ENCODE data around the gene ALG12. TPM values are rescaled to one million over a fixed set of nuclear protein-coding genes. Genes with fewer than 3 reads are reported as not detected.
"Not testable (repeated sequence)": the region's sequence is repeated elsewhere in the genome, so short reads cannot be mapped to it uniquely, and the experiment has no call there.

The ALG12 gene
- total RNA-seq, 1 donor from 2014 or later, result 26.2 TPM

DNA sequence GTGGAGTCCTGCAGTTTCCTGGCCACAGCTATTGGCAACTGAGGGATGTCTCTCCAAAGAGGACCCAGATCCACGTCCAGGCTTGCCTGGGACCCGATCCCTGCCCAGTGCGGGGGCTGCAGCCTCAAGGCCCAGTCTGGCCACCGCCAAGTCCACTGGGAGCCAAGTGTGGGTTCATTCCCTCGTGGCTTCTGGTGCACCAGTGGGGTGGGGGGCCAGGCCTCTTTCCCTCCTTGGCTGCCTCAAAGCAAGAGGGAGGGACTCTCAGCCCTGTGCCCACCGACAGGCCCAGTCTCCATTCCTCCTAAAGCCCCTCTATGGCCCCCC lies 29.0 kb upstream of the ALG12 start:
- no peaks in the 10 kb centered on the region for H3K36me3 ChIP-seq (ENCODE audit: insufficient read depth, low read length)
- FAIRE-seq, result no peak
- H3K9ac ChIP-seq (ENCODE audit: low read length), result no peak overlapping the region
- H3K27me3 ChIP-seq (ENCODE audit: insufficient read depth, low read length), result no peaks in the 10 kb centered on the region
- peaks cover 8% of the 10 kb centered on the region for H3K4me1 ChIP-seq (ENCODE audit: insufficient read depth, low read length)
- H3K4me3 ChIP-seq (ENCODE audit: insufficient read depth, low read depth, low read length), result no peak overlapping the region
- H3K9me3 ChIP-seq (ENCODE audit: insufficient read depth, low read depth, low read length), result no peaks in the 10 kb centered on the region
- TF ChIP-seq, protein P1, sequence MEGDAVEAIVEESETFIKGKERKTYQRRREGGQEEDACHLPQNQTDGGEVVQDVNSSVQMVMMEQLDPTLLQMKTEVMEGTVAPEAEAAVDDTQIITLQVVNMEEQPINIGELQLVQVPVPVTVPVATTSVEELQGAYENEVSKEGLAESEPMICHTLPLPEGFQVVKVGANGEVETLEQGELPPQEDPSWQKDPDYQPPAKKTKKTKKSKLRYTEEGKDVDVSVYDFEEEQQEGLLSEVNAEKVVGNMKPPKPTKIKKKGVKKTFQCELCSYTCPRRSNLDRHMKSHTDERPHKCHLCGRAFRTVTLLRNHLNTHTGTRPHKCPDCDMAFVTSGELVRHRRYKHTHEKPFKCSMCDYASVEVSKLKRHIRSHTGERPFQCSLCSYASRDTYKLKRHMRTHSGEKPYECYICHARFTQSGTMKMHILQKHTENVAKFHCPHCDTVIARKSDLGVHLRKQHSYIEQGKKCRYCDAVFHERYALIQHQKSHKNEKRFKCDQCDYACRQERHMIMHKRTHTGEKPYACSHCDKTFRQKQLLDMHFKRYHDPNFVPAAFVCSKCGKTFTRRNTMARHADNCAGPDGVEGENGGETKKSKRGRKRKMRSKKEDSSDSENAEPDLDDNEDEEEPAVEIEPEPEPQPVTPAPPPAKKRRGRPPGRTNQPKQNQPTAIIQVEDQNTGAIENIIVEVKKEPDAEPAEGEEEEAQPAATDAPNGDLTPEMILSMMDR (IDR thresholded peaks at IDR 0.05; ENCODE audit: insufficient read depth, low read depth, low read length), result no peak
- no peak for TF ChIP-seq EZH2 (IDR thresholded peaks at IDR 0.05; ENCODE audit: insufficient read depth, low read length)
- no peak overlapping the region for H3K4me3 Mint-ChIP-seq (ENCODE audit: unreplicated experiment)
- no peak overlapping the region for H3K27ac Mint-ChIP-seq (ENCODE audit: unreplicated experiment)
- no peak overlapping the region for H3K4me2 ChIP-seq (ENCODE audit: low read length)
- no peak for DNase-seq (ENCODE audit: low read depth)
- H3K4me1 Mint-ChIP-seq (ENCODE audit: low read depth, unreplicated experiment), result peaks cover 2% of the 10 kb centered on the region
- peaks cover 4% of the 10 kb centered on the region for H3K27me3 Mint-ChIP-seq (ENCODE audit: low read depth, unreplicated experiment)
- no peak overlapping the region for H2AFZ ChIP-seq (ENCODE audit: low read depth, low read length)
- no peaks in the 10 kb centered on the region for H3K36me3 Mint-ChIP-seq (ENCODE audit: low read depth, unreplicated experiment)
- no peaks in the 10 kb centered on the region for H3K9me3 Mint-ChIP-seq (ENCODE audit: unreplicated experiment)
- no peaks in the 10 kb centered on the region for H3K79me2 ChIP-seq (ENCODE audit: insufficient read depth, low read length)
- H4K20me1 ChIP-seq (ENCODE audit: insufficient read depth, low read length), result no peaks in the 10 kb centered on the region
- no peak overlapping the region for H3K27ac ChIP-seq (ENCODE audit: low read depth, low read length)

DNA sequence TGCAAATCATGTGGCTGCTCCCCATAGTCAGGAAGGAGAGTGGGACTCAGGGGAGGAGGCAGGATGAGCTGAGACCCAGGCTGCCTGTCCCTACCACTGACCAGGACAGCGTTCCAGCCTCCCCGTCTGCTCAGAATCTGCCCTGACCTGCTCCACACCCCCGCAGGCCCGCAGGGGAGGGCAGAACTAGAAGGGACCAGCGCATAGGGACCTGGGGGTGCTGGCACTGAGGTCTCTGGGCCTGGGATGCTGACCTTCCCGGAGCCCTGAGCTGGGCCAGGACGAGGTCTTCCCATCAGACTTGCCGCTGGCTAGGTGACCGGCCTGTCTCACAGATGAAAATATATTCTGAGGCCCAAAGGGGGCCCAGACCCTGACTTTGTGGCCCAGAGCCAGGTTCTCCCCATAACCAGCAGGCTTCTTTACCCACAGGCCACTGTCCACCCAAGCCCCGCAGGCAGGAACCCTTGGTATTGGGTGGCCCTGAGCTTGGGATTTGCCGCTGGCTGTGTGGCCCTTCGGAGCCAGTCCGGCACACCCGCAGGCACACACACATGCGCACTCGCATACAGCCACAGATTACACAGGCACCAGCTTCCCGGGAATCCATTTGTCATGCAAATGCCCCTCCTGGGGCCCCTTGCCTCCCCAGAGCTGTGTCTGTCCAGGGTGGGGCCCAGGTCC lies 28.5 kb upstream of the ALG12 start:
- H3K36me3 Mint-ChIP-seq (ENCODE audit: low read depth, unreplicated experiment), result no peaks in the 10 kb centered on the region
- TF ChIP-seq EZH2 (IDR thresholded peaks at IDR 0.05; ENCODE audit: insufficient read depth, low read length), result no peak
- TF ChIP-seq, protein P1 (IDR thresholded peaks at IDR 0.05; ENCODE audit: insufficient read depth, low read depth, low read length), result no peak
- peak overlapping the region; percentile 18 for H3K27ac Mint-ChIP-seq (ENCODE audit: unreplicated experiment)
- no peaks in the 10 kb centered on the region for H3K27me3 ChIP-seq (ENCODE audit: insufficient read depth, low read length)
- H3K27ac ChIP-seq (ENCODE audit: low read depth, low read length), result no peak overlapping the region
- peaks cover 4% of the 10 kb centered on the region for H3K27me3 Mint-ChIP-seq (ENCODE audit: low read depth, unreplicated experiment)
- no peaks in the 10 kb centered on the region for H3K9me3 ChIP-seq (ENCODE audit: insufficient read depth, low read depth, low read length)
- no peaks in the 10 kb centered on the region for H3K36me3 ChIP-seq (ENCODE audit: insufficient read depth, low read length)
- H3K4me1 Mint-ChIP-seq (ENCODE audit: low read depth, unreplicated experiment), result peaks cover 2% of the 10 kb centered on the region
- FAIRE-seq (no peak), DNase-seq (ENCODE audit: low read depth) (no peak)
- H4K20me1 ChIP-seq (ENCODE audit: insufficient read depth, low read length), result no peaks in the 10 kb centered on the region
- peaks cover 3% of the 10 kb centered on the region for H3K4me1 ChIP-seq (ENCODE audit: insufficient read depth, low read length)
- no peak overlapping the region for H2AFZ ChIP-seq (ENCODE audit: low read depth, low read length)
- H3K4me2 ChIP-seq (ENCODE audit: low read length), result no peak overlapping the region
- no peak overlapping the region for H3K9ac ChIP-seq (ENCODE audit: low read length)
- no peak overlapping the region for H3K4me3 Mint-ChIP-seq (ENCODE audit: unreplicated experiment)
- no peaks in the 10 kb centered on the region for H3K79me2 ChIP-seq (ENCODE audit: insufficient read depth, low read length)
- H3K4me3 ChIP-seq (ENCODE audit: insufficient read depth, low read depth, low read length), result no peak overlapping the region
- H3K9me3 Mint-ChIP-seq (ENCODE audit: unreplicated experiment), result no peaks in the 10 kb centered on the region

DNA sequence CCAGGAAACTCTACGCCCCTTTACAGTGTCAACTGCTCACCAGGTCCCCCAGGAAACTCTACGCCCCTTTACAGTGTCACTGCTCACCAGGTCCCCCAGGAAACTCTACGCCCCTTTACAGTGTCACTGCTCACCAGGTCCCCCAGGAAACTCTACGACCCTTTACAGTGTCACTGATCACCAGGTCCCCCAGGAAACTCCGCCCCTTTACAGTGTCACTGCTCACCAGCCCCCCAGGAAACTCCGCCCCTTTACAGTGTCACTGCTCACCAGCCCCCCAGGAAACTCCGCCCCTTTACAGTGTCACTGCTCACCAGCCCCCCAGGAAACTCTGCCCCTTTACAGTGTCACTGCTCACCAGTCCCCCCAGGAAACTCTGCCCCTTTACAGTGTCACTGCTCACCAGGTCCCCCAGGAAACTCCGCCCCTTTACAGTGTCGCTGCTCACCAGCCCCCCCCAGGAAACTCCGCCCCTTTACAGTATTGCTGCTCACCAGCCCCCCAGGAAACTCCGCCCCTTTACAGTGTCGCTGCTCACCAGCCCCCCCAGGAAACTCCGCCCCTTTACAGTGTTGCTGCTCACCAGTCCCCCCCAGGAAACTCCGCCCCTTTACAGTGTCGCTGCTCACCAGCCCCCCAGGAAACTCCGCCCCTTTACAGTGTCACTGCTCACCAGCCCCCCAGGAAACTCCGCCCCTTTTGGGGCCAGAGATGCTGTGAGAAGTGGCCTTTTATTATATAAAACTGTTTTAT lies 27.0 kb upstream of the ALG12 start:
- not testable (repeated sequence) for H3K27ac Mint-ChIP-seq (ENCODE audit: unreplicated experiment); H3K9me3 ChIP-seq (ENCODE audit: insufficient read depth, low read depth, low read length); H3K9ac ChIP-seq (ENCODE audit: low read length); H3K4me3 Mint-ChIP-seq (ENCODE audit: unreplicated experiment); H3K9me3 Mint-ChIP-seq (ENCODE audit: unreplicated experiment); H3K36me3 Mint-ChIP-seq (ENCODE audit: low read depth, unreplicated experiment); H3K4me1 ChIP-seq (ENCODE audit: insufficient read depth, low read length); H3K4me1 Mint-ChIP-seq (ENCODE audit: low read depth, unreplicated experiment); FAIRE-seq; H3K27me3 Mint-ChIP-seq (ENCODE audit: low read depth, unreplicated experiment); DNase-seq (ENCODE audit: low read depth); H3K27ac ChIP-seq (ENCODE audit: low read depth, low read length); H4K20me1 ChIP-seq (ENCODE audit: insufficient read depth, low read length); H3K4me3 ChIP-seq (ENCODE audit: insufficient read depth, low read depth, low read length); H3K36me3 ChIP-seq (ENCODE audit: insufficient read depth, low read length); H2AFZ ChIP-seq (ENCODE audit: low read depth, low read length); H3K79me2 ChIP-seq (ENCODE audit: insufficient read depth, low read length); H3K27me3 ChIP-seq (ENCODE audit: insufficient read depth, low read length); H3K4me2 ChIP-seq (ENCODE audit: low read length)
